K562 (cell line): ENCODE results near the gene PSMD9. TPM values are rescaled to one million over a fixed set of nuclear protein-coding genes. Genes with fewer than 3 reads are reported as not detected.

Experiments
- BDP1 ChIP-seq: IDR thresholded peaks from 3 replicates; pipeline ENCODE4 v1.6.1; 2011; ENCODE audit not compliant: insufficient read length, insufficient read depth
- CC2D1A ChIP-seq: fragments of 450-650 bp; IDR thresholded peaks from 2 replicates; pipeline ENCODE4 v1.6.1; 2017; ENCODE audit warnings: mild to moderate bottlenecking
- E2F4 ChIP-seq: sonication (generic); formaldehyde crosslinking; IDR thresholded peaks from 2 replicates; pipeline ENCODE4 v1.8.0; 2022; ENCODE audit warnings: mild to moderate bottlenecking, low read depth, missing genetic modification reagents
- EHMT2 ChIP-seq: fragments of 450-650 bp; IDR thresholded peaks from 2 replicates; pipeline ENCODE4 v1.6.1; 2018; ENCODE audit warnings: antibody characterized with exemption
- ELF4 ChIP-seq: fragments of 450-650 bp; formaldehyde crosslinking; IDR thresholded peaks from 2 replicates; pipeline ENCODE4 v1.4.0; 2022; ENCODE audit warnings: missing genetic modification characterization
- ESRRA ChIP-seq: fragments of 450-650 bp; IDR thresholded peaks from 2 replicates; pipeline ENCODE4 v1.6.1; 2014; ENCODE audit warnings: low read depth, mild to moderate bottlenecking, moderate library complexity, borderline replicate concordance
- ETV1 ChIP-seq: fragments of 450-650 bp; conservative IDR thresholded peaks from 2 replicates; pipeline ENCODE4 v1.6.1; 2016; ENCODE audit warnings: missing genetic modification characterization, control low read depth, low read depth, missing compliant biosample characterization
- HMGN3 ChIP-seq: IDR thresholded peaks from 2 replicates; pipeline ENCODE4 v1.6.1; 2011; ENCODE audit warnings: borderline replicate concordance, low read depth, mild to moderate bottlenecking, mixed read lengths, low read length; ENCODE audit not compliant: insufficient read length; ENCODE audit errors: extremely low read depth
- HOXB6 ChIP-seq: fragments of 250-450 bp; sonication (Bioruptor Pico); IDR thresholded peaks from 2 replicates; pipeline ENCODE4 v1.5.1; 2022; ENCODE audit warnings: mild to moderate bottlenecking, borderline replicate concordance
- ILK ChIP-seq: fragments of 450-650 bp; IDR thresholded peaks from 2 replicates; pipeline ENCODE4 v1.6.1; 2016; ENCODE audit warnings: missing genetic modification characterization, low read depth, mild to moderate bottlenecking, missing compliant biosample characterization, moderate library complexity, borderline replicate concordance
- MAFF ChIP-seq: IDR thresholded peaks from 2 replicates; pipeline ENCODE4 v1.6.1; 2012; ENCODE audit warnings: low read length, improper control_type of control experiment
- MIER1 ChIP-seq: fragments of 450-650 bp; IDR thresholded peaks from 2 replicates; pipeline ENCODE4 v1.6.1; 2016; ENCODE audit warnings: antibody characterized with exemption, mild to moderate bottlenecking, low read depth
- MXD1 ChIP-seq: fragments of 250-450 bp; sonication (Bioruptor Pico); IDR thresholded peaks from 2 replicates; pipeline ENCODE4 v1.8.0; 2021; ENCODE audit warnings: borderline replicate concordance, mild to moderate bottlenecking, moderate library complexity; ENCODE audit not compliant: poor library complexity, severe bottlenecking
- MYBL2 ChIP-seq, 2 experiments: fragments of 450-650 bp in 1 of 2; sonication (generic) in 1 of 2; formaldehyde crosslinking in 1 of 2; IDR thresholded peaks; 2 replicates each; pipeline versions ENCODE4 v1.6.1 to v1.8.1; 2017 to 2022; ENCODE audit warnings: borderline replicate concordance in 1 of 2, inconsistent platforms in 1 of 2, low read depth in 1 of 2, mild to moderate bottlenecking in 1 of 2, missing genetic modification reagents in 1 of 2, moderate library complexity in 1 of 2
- OTX1 ChIP-seq: fragments of 450-650 bp; formaldehyde crosslinking; IDR thresholded peaks from 2 replicates; pipeline ENCODE4 v1.4.0; 2022; ENCODE audit warnings: mild to moderate bottlenecking
- POLR2G ChIP-seq: fragments of 200-400 bp; formaldehyde crosslinking; IDR thresholded peaks from 2 replicates; pipeline ENCODE4 v1.6.1; 2017; ENCODE audit warnings: low read depth, mild to moderate bottlenecking, antibody characterized with exemption, low read length, moderate library complexity
- PTRF ChIP-seq: fragments of 450-650 bp; IDR thresholded peaks from 2 replicates; pipeline ENCODE4 v1.6.1; 2016; ENCODE audit warnings: mild to moderate bottlenecking, missing genetic modification characterization, missing compliant biosample characterization
- RBFOX2 ChIP-seq: fragments of 200-400 bp; formaldehyde crosslinking; IDR thresholded peaks from 2 replicates; pipeline ENCODE4 v1.6.1; 2017; ENCODE audit warnings: low read depth, mild to moderate bottlenecking, low read length, moderate library complexity
- STAT5A ChIP-seq: IDR thresholded peaks from 2 replicates; pipeline ENCODE4 v1.6.1; 2012; ENCODE audit warnings: low read length, inconsistent platforms, borderline replicate concordance
- TAF9B ChIP-seq: fragments of 450-650 bp; IDR thresholded peaks from 2 replicates; pipeline ENCODE4 v1.6.1; 2018; ENCODE audit warnings: mild to moderate bottlenecking; ENCODE audit not compliant: partially characterized antibody
- TSC22D4 ChIP-seq: fragments of 450-650 bp; IDR thresholded peaks from 2 replicates; pipeline ENCODE4 v1.6.1; 2016; ENCODE audit warnings: missing genetic modification characterization, missing biosample characterization, control low read depth
- ZBED1 ChIP-seq: IDR thresholded peaks from 2 replicates; pipeline ENCODE4 v1.6.1; 2014
- ZNF23 ChIP-seq: fragments of 250-450 bp; sonication (Bioruptor Pico); IDR thresholded peaks from 2 replicates; pipeline ENCODE4 v1.4.0; 2020; ENCODE audit warnings: mild to moderate bottlenecking
- ZNF507 ChIP-seq: conservative IDR thresholded peaks from 2 replicates; pipeline ENCODE4 v1.6.1; 2017; ENCODE audit warnings: missing genetic modification characterization, missing compliant biosample characterization
- ZNF57 ChIP-seq: fragments of 450-650 bp; formaldehyde crosslinking; IDR thresholded peaks from 2 replicates; pipeline ENCODE4 v1.4.0; 2020; ENCODE audit warnings: mild to moderate bottlenecking, moderate library complexity
- polyA plus RNA-seq, 8 experiments: library from polyadenylated mRNA; depleted of rRNA in 4 of 8; stranded (reverse) in 5 of 8; unstranded in 3 of 8; fragments of >200 nt; fragmentation: Nextera tagmentation in 2 of 8; fragmentation: Illumina TruSeq in 1 of 8; extraction: Ambion mirVana in 2 of 8; extraction: Trizol in 1 of 8; gene quantifications; 2 replicates each; pipeline versions ENCODE4 v1.2.1 to v1.2.3, GENCODE V29; 2011 to 2014; ENCODE audit warnings: inconsistent platforms in 1 of 8, missing spikeins in 1 of 8
- total RNA-seq, 7 experiments: library from RNA; depleted of rRNA in 6 of 7; stranded (reverse); fragments of >200 nt in 6 of 7; fragmentation: Illumina TruSeq in 2 of 7; extraction: Trizol in 2 of 7; gene quantifications; 2 replicates each; pipeline versions ENCODE4 v1.2.1 to v1.2.3, GENCODE V29; 2011 to 2021; ENCODE audit warnings: low replicate concordance in 1 of 7
- TF ChIP-seq, protein P1 (sequence below): fragments of 250-450 bp; sonication (Bioruptor Pico); IDR thresholded peaks from 2 replicates; pipeline ENCODE4 v1.5.0; 2022; ENCODE audit warnings: mild to moderate bottlenecking

The PSMD9 gene
- total and polyA plus RNA-seq, 9 of the 15 experiments (the other 6 are each of a cell fraction or from before 2014, with no cell fraction given) = 12.2 to 143 (median 61.3) TPM

GRCh38 chr12:121892673-121893561 is 4.3 kb downstream of the PSMD9 start (continued):
- TF ChIP-seq HMGN3 (no peak), POLR2G (no peak), ZNF57 (CRISPR knock-in tag) (no peak), MAFF (peak; percentile 88), ILK (no peak), STAT5A (no peak), ESRRA (no peak), RBFOX2 (no peak), CC2D1A (no peak), TAF9B (no peak), ZBED1 (no peak), PTRF (tag) (no peak), HOXB6 (CRISPR knock-in tag) (no peak), TSC22D4 (tag) (no peak), ELF4 (CRISPR knock-in tag) (no peak), OTX1 (CRISPR knock-in tag) (no peak), ETV1 (no peak), ZNF507 (tag) (no peak), MXD1 (CRISPR knock-in tag) (no peak), E2F4 (CRISPR knock-in tag) (no peak), MYBL2 (IDR thresholded peaks at IDR 0.05; ENCODE audit: low read depth) (no peak), MYBL2 (CRISPR knock-in tag; IDR thresholded peaks at IDR 0.05; ENCODE audit: borderline replicate concordance) (no peak), BDP1 (no peak), ZNF23 (CRISPR knock-in tag) (no peak), EHMT2 (no peak; the same call in 1 of the 2 replicates), MIER1 (no peak)
- TF ChIP-seq, protein P1, sequence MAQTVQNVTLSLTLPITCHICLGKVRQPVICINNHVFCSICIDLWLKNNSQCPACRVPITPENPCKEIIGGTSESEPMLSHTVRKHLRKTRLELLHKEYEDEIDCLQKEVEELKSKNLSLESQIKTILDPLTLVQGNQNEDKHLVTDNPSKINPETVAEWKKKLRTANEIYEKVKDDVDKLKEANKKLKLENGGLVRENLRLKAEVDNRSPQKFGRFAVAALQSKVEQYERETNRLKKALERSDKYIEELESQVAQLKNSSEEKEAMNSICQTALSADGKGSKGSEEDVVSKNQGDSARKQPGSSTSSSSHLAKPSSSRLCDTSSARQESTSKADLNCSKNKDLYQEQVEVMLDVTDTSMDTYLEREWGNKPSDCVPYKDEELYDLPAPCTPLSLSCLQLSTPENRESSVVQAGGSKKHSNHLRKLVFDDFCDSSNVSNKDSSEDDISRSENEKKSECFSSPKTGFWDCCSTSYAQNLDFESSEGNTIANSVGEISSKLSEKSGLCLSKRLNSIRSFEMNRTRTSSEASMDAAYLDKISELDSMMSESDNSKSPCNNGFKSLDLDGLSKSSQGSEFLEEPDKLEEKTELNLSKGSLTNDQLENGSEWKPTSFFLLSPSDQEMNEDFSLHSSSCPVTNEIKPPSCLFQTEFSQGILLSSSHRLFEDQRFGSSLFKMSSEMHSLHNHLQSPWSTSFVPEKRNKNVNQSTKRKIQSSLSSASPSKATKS (CRISPR knock-in tag) = no peak
